ENCODE data around the gene PPP1R8. TPM values are rescaled to one million over a fixed set of nuclear protein-coding genes. Genes with fewer than 3 reads are reported as not detected.

Gene PPP1R8
- total RNA-seq, 4 donors from 2014 or later: 32.5 to 43.5 (median 35.2) TPM

- Histone ChIP-seq H3K4me1 (peaks cover 26% of the 10 kb centered on the region), H3K9me3 (no peaks in the 10 kb centered on the region), H3K4me3 (peak within 1 kb of the TSS; percentile 76), H3K27ac (peak within 1 kb of the TSS; percentile 71), H3K27me3 (no peaks in the 10 kb centered on the region), H3K36me3 (no peaks in the 10 kb centered on the region)
- no peak for TF ChIP-seq CTCF (IDR thresholded peaks at IDR 0.05)
- TF ChIP-seq POLR2AphosphoS5 (IDR thresholded peaks at IDR 0.05): no peak
- TF ChIP-seq POLR2A (IDR thresholded peaks at IDR 0.05): peak in 1 of 2 donors; percentile 61
- TF ChIP-seq EP300 (IDR thresholded peaks at IDR 0.05): no peak
- DNase-seq (ENCODE audit: low spot score in 2 of 2): no peak
- WGBS: 34% methylated on average over 16 of the region's 53 CpGs
Measured at GRCh38 chr1:27872059-27872801, 41.6 kb downstream of the PPP1R8 start, which contains the start of gene THEMIS2. THEMIS2 (plus strand) TSS chr1:27872544; CDS start chr1:27872572, 28 bp downstream.

GRCh38 chr1:27872802-27873551, 42.4 kb downstream of the PPP1R8 start:
- Histone ChIP-seq H3K4me3 (peak overlapping the region; percentile 76), H3K4me1 (peaks cover 26% of the 10 kb centered on the region), H3K9me3 (no peaks in the 10 kb centered on the region), H3K36me3 (no peaks in the 10 kb centered on the region), H3K27me3 (no peaks in the 10 kb centered on the region), H3K27ac (peak overlapping the region; percentile 71)
- DNase-seq (ENCODE audit: low spot score in 2 of 2): no peak
- TF ChIP-seq CTCF (IDR thresholded peaks at IDR 0.05) (no peak), POLR2AphosphoS5 (IDR thresholded peaks at IDR 0.05) (no peak), POLR2A (IDR thresholded peaks at IDR 0.05) (no peak), EP300 (IDR thresholded peaks at IDR 0.05) (no peak)
- WGBS: 22% methylated on average over 35 of the region's 38 CpGs

- Histone ChIP-seq H3K4me1 (peaks cover 20% of the 10 kb centered on the region), H3K27me3 (no peaks in the 10 kb centered on the region), H3K4me3 (peak overlapping the region; percentile 76), H3K27ac (no peak overlapping the region), H3K9me3 (no peaks in the 10 kb centered on the region), H3K36me3 (no peaks in the 10 kb centered on the region)
- TF ChIP-seq POLR2A (IDR thresholded peaks at IDR 0.05) (peak in 1 of 2 donors; percentile 2), EP300 (IDR thresholded peaks at IDR 0.05) (no peak)
- no peak for DNase-seq (ENCODE audit: low spot score in 2 of 2)
- 85% methylated on average over 14 of the region's 16 CpGs for WGBS
Measured at GRCh38 chr1:27873671-27874384, 43.2 kb downstream of the PPP1R8 start.

GRCh38 chr1:27876341-27877114, 45.9 kb downstream of the PPP1R8 start:
- WGBS: 88% methylated on average over 8 of the region's 18 CpGs
- Histone ChIP-seq H3K4me3 (no peak overlapping the region), H3K27me3 (no peaks in the 10 kb centered on the region), H3K36me3 (no peaks in the 10 kb centered on the region), H3K27ac (no peak overlapping the region), H3K9me3 (no peaks in the 10 kb centered on the region), H3K4me1 (peaks cover 15% of the 10 kb centered on the region)
- TF ChIP-seq POLR2AphosphoS5 (IDR thresholded peaks at IDR 0.05) (no peak), CTCF (IDR thresholded peaks at IDR 0.05) (no peak), POLR2A (IDR thresholded peaks at IDR 0.05) (no peak), EP300 (IDR thresholded peaks at IDR 0.05) (no peak)
- DNase-seq (ENCODE audit: low spot score in 2 of 2): no peak

- no peak overlapping the region for H3K4me3 ChIP-seq
- H3K9me3 ChIP-seq: no peaks in the 10 kb centered on the region
- no peak for DNase-seq (ENCODE audit: low spot score in 2 of 2)
- 97% methylated on average over 2 of the region's 2 CpGs for WGBS
- H3K36me3 ChIP-seq: peaks cover 3% of the 10 kb centered on the region
- H3K4me1 ChIP-seq: peaks cover 14% of the 10 kb centered on the region
- no peak overlapping the region for H3K27ac ChIP-seq
- TF ChIP-seq POLR2AphosphoS5 (IDR thresholded peaks at IDR 0.05): no peak
- no peak for TF ChIP-seq CTCF (IDR thresholded peaks at IDR 0.05)
- TF ChIP-seq POLR2A (IDR thresholded peaks at IDR 0.05): no peak
- TF ChIP-seq EP300 (IDR thresholded peaks at IDR 0.05): no peak
- H3K27me3 ChIP-seq: no peaks in the 10 kb centered on the region
Measured at GRCh38 chr1:27877115-27877416, 46.5 kb downstream of the PPP1R8 start.

Data from suprapubic skin (tissue), 4 donors.